ENCODE results near the gene CELSR1.

CELSR1 gene

GRCh38 chr22:46551996-46552395 lies 14.6 kb upstream of the CELSR1 start:
- no peak for DNase-seq

GRCh38 chr22:46551321-46551720 lies 13.9 kb upstream of the CELSR1 start:
- DNase-seq = no peak

GRCh38 chr22:46549971-46550641 lies 12.7 kb upstream of the CELSR1 start:
- no peak for DNase-seq

GRCh38 chr22:46549563-46549840 lies 12.1 kb upstream of the CELSR1 start:
- DNase-seq = no peak

GRCh38 chr22:46547883-46548244 lies 10.4 kb upstream of the CELSR1 start:
- DNase-seq = peak; percentile 21

- DNase-seq = no peak
Observed at GRCh38 chr22:46547179-46547882, 9.9 kb upstream of the CELSR1 start.

- DNase-seq = no peak
Observed at GRCh38 chr22:46546466-46547178, 9.2 kb upstream of the CELSR1 start.

- DNase-seq = peak; percentile 28
Observed at GRCh38 chr22:46545086-46545792, 7.8 kb upstream of the CELSR1 start.

- DNase-seq = peak; percentile 85
Observed at GRCh38 chr22:46542011-46542985, 4.9 kb upstream of the CELSR1 start.

GRCh38 chr22:46541536-46541935 lies 4.1 kb upstream of the CELSR1 start:
- DNase-seq = no peak

- no peak for DNase-seq
Observed at GRCh38 chr22:46540874-46541273, 3.5 kb upstream of the CELSR1 start.

GRCh38 chr22:46539169-46539568 lies 1.7 kb upstream of the CELSR1 start:
- DNase-seq = peak; percentile 27

GRCh38 chr22:46538814-46539160 lies 1.4 kb upstream of the CELSR1 start:
- DNase-seq = peak; percentile 35

- DNase-seq = peak; percentile 54
Observed at GRCh38 chr22:46537946-46538813, 760 bp upstream of the CELSR1 start.

- DNase-seq = peak; percentile 66
Observed at GRCh38 chr22:46536537-46537224, 739 bp downstream of the CELSR1 start.

GRCh38 chr22:46535876-46536536 lies 1.4 kb downstream of the CELSR1 start:
- no peak for DNase-seq

- no peak for DNase-seq
Observed at GRCh38 chr22:46534901-46535630, 2.4 kb downstream of the CELSR1 start.

- DNase-seq = no peak
Observed at GRCh38 chr22:46534177-46534776, 3.1 kb downstream of the CELSR1 start.

Measured in DMS53 (cell line).